ENCODE measurements around the gene NDUFB10. TPM values are rescaled to one million over a fixed set of nuclear protein-coding genes. Genes with fewer than 3 reads are reported as not detected.
A peak's percentile ranks its signal among the peaks of the same experiment; 100 is the strongest.

NDUFB10 gene
- total RNA-seq, 3 donors from 2014 or later, result 204 to 212 (median 210) TPM

GRCh38 chr16:2002406-2003230, 43.3 kb downstream of the NDUFB10 start:
- intact Hi-C loops (cut with DNase I, micrococcal nuclease), result no loop called here
- no peak for ATAC-seq
- DNase-seq, result peak in 2 of 3 donors; percentile 34 to 54
- H3K4me3 ChIP-seq, result no peak overlapping the region
- no peak for TF ChIP-seq CTCF (IDR thresholded peaks at IDR 0.05)
- H3K4me1 ChIP-seq (ENCODE audit: low read depth), result peaks cover 21% of the 10 kb centered on the region
- peaks cover 17% of the 10 kb centered on the region for H3K36me3 ChIP-seq (ENCODE audit: low read depth)
- H3K9me3 ChIP-seq, result no peaks in the 10 kb centered on the region

GRCh38 chr16:2003231-2003826, 44.0 kb downstream of the NDUFB10 start:
- no peak overlapping the region for H3K4me3 ChIP-seq
- no peak for TF ChIP-seq CTCF (IDR thresholded peaks at IDR 0.05)
- H3K4me1 ChIP-seq (ENCODE audit: low read depth), result peaks cover 29% of the 10 kb centered on the region
- peaks cover 17% of the 10 kb centered on the region for H3K36me3 ChIP-seq (ENCODE audit: low read depth)
- intact Hi-C loops (cut with DNase I, micrococcal nuclease), result no loop called here
- ATAC-seq, result no peak
- peak in 1 of 3 donors; percentile 48 for DNase-seq
- H3K9me3 ChIP-seq, result no peaks in the 10 kb centered on the region

GRCh38 chr16:2003827-2004641, 44.7 kb downstream of the NDUFB10 start:
- intact Hi-C loops (cut with DNase I, micrococcal nuclease), result no loop called here
- no peak overlapping the region for H3K4me3 ChIP-seq
- DNase-seq (peak; percentile 94 to 97 (median 96)), ATAC-seq (peak; percentile 90)
- H3K36me3 ChIP-seq (ENCODE audit: low read depth), result peaks cover 17% of the 10 kb centered on the region
- no peaks in the 10 kb centered on the region for H3K9me3 ChIP-seq
- peaks cover 34% of the 10 kb centered on the region for H3K4me1 ChIP-seq (ENCODE audit: low read depth)
- TF ChIP-seq CTCF (IDR thresholded peaks at IDR 0.05), result peak; percentile 96

GRCh38 chr16:2004795-2005517, 45.6 kb downstream of the NDUFB10 start:
- intact Hi-C loops (cut with DNase I, micrococcal nuclease), result no loop called here
- DNase-seq, result no peak
- ATAC-seq, result no peak
- Histone ChIP-seq H3K36me3 (ENCODE audit: low read depth) (peaks cover 8% of the 10 kb centered on the region), H3K9me3 (no peaks in the 10 kb centered on the region), H3K4me1 (ENCODE audit: low read depth) (peaks cover 34% of the 10 kb centered on the region), H3K4me3 (no peak overlapping the region)
- no peak for TF ChIP-seq CTCF (IDR thresholded peaks at IDR 0.05)

- H3K4me1 ChIP-seq (ENCODE audit: low read depth), result peaks cover 40% of the 10 kb centered on the region
- H3K9me3 ChIP-seq, result no peaks in the 10 kb centered on the region
- intact Hi-C loops (cut with DNase I, micrococcal nuclease), result no loop called here
- ATAC-seq (no peak), DNase-seq (peak in 1 of 3 donors; percentile 38)
- no peak overlapping the region for H3K4me3 ChIP-seq
- H3K36me3 ChIP-seq (ENCODE audit: low read depth), result peaks cover 8% of the 10 kb centered on the region
- no peak for TF ChIP-seq CTCF (IDR thresholded peaks at IDR 0.05)
Measured at GRCh38 chr16:2005646-2006045, 46.3 kb downstream of the NDUFB10 start.
